H1 (cell line): ENCODE results near the gene LMAN1L. TPM values are rescaled to one million over a fixed set of nuclear protein-coding genes. Genes with fewer than 3 reads are reported as not detected.

ENCODE experiments used
- CTCF ChIA-PET: fragments of 300-600 bp; sonication (Branson Sonifier 250); formaldehyde crosslinking; loops from one replicate; lab custom pipeline; 2021; ENCODE audit not compliant: partially characterized antibody; lab: Charles Lee
- POLR2A ChIA-PET: fragments of 300-600 bp; sonication (Branson Sonifier 250); formaldehyde crosslinking; loops from one replicate; lab custom pipeline; 2021; ENCODE audit warnings: inconsistent platforms; ENCODE audit not compliant: partially characterized antibody; lab: Charles Lee
- DNase-seq, 2 experiments: peaks; one replicate each; pipeline versions ENCODE4 v3.0.0 to v3.0.0-alpha.2; 2010 to 2022; ENCODE audit warnings: low spot score in 2 of 2, low read depth in 1 of 2, mixed read lengths in 1 of 2
- FAIRE-seq: peaks from 2 replicates; lab custom pipeline; 2011; peaks lifted over from hg19 to GRCh38; lab: Jason Lieb, UNC
- H2AFZ ChIP-seq: 2 replicates; pipeline ENCODE4 v1.8.1; 2012; ENCODE audit warnings: low read length, inconsistent platforms
- H2AK5ac ChIP-seq: 2 replicates; pipeline ENCODE4 v1.6.1; 2013; ENCODE audit warnings: low read depth, low read length
- H2BK120ac ChIP-seq: replicated peaks from 2 replicates; pipeline ENCODE3; 2013; ENCODE audit warnings: low read depth, low read length, inconsistent platforms
- H2BK12ac ChIP-seq: 2 replicates; pipeline ENCODE4 v1.6.1; 2013; ENCODE audit warnings: low read depth, low read length
- H2BK15ac ChIP-seq: 2 replicates; pipeline ENCODE4 v1.6.1; 2013; ENCODE audit warnings: low read length
- H2BK20ac ChIP-seq: 2 replicates; pipeline ENCODE4 v1.6.1; 2013; ENCODE audit warnings: low read length
- H2BK5ac ChIP-seq: 2 replicates; pipeline ENCODE4 v1.6.1; 2013; ENCODE audit warnings: low read depth, low read length
- H3K14ac ChIP-seq: 2 replicates; pipeline ENCODE4 v1.6.1; 2013; ENCODE audit warnings: inconsistent platforms; ENCODE audit not compliant: insufficient read length
- H3K18ac ChIP-seq: 2 replicates; pipeline ENCODE4 v1.6.1; 2013; ENCODE audit warnings: low read length; ENCODE audit errors: extremely low read depth
- H3K23ac ChIP-seq: 2 replicates; pipeline ENCODE4 v1.6.1; 2013; ENCODE audit warnings: inconsistent platforms; ENCODE audit not compliant: insufficient read length
- H3K23me2 ChIP-seq: 2 replicates; pipeline ENCODE4 v1.6.1; 2013; ENCODE audit warnings: low read depth, low read length
- H3K27ac ChIP-seq: 2 replicates; pipeline ENCODE4 v1.6.1; 2011; ENCODE audit warnings: low read depth, low read length, inconsistent platforms
- H3K27me3 ChIP-seq, 4 experiments: replicated peaks in 1 of 4; 1 replicate in 1 of 4; 2 replicates in 3 of 4; pipeline versions ENCODE4 v1.6.1 to v1.8.1; 2011 to 2013; ENCODE audit warnings: low read length in 3 of 4, mild to moderate bottlenecking in 3 of 4, inconsistent platforms in 2 of 4, mixed read lengths in 2 of 4, moderate library complexity in 1 of 4; ENCODE audit not compliant: control insufficient read depth in 3 of 4, insufficient read depth in 3 of 4; ENCODE audit errors: extremely low read depth in 1 of 4
- H3K36me3 ChIP-seq, 4 experiments: 2 replicates each; pipeline versions ENCODE4 v1.6.1 to v1.8.1; 2011 to 2013; ENCODE audit warnings: mild to moderate bottlenecking in 4 of 4, low read length in 3 of 4, moderate library complexity in 2 of 4, control low read depth in 1 of 4, inconsistent platforms in 1 of 4; ENCODE audit not compliant: insufficient read depth in 4 of 4, control insufficient read depth in 2 of 4
- H3K4ac ChIP-seq: replicated peaks from 2 replicates; pipeline ENCODE3; 2013; ENCODE audit warnings: low read length, low read depth, mixed read lengths, inconsistent platforms; ENCODE audit not compliant: insufficient read length
- H3K4me1 ChIP-seq, 4 experiments: replicated peaks in 1 of 4; 1 replicate in 1 of 4; 2 replicates in 3 of 4; pipeline versions ENCODE4 v1.6.1 to v1.8.1; 2011 to 2013; ENCODE audit warnings: low read length in 3 of 4, inconsistent platforms in 2 of 4, mixed read lengths in 1 of 4; ENCODE audit not compliant: insufficient read depth in 4 of 4, control insufficient read depth in 3 of 4
- H3K4me2 ChIP-seq, 2 experiments: 2 replicates each; pipeline versions ENCODE4 v1.6.1 to v1.8.1; 2011 to 2013; ENCODE audit warnings: low read depth in 2 of 2, low read length in 2 of 2, control low read depth in 1 of 2, inconsistent platforms in 1 of 2, mild to moderate bottlenecking in 1 of 2; ENCODE audit not compliant: insufficient read depth in 1 of 2
- H3K4me3 ChIP-seq, 4 experiments: fragments of 200-600, 300-600 bp in 1 of 4; sonication (generic), shearing (Covaris generic), sonication (Bioruptor Twin) in 1 of 4; 2 replicates each; pipeline versions ENCODE4 v1.5.1 to v1.8.1; 2011 to 2016; ENCODE audit warnings: low read length in 4 of 4, low read depth in 3 of 4, control low read depth in 2 of 4, inconsistent platforms in 2 of 4, mild to moderate bottlenecking in 2 of 4, mixed read lengths in 1 of 4, moderate library complexity in 1 of 4; ENCODE audit not compliant: insufficient read depth in 2 of 4; ENCODE audit errors: extremely low read depth in 1 of 4
- H3K56ac ChIP-seq: replicated peaks from 2 replicates; pipeline ENCODE3; 2013; ENCODE audit warnings: low read depth, mild to moderate bottlenecking, mixed read lengths, low read length, inconsistent platforms; ENCODE audit not compliant: insufficient read length
- H3K79me1 ChIP-seq: 2 replicates; pipeline ENCODE4 v1.6.1; 2013; ENCODE audit warnings: low read depth, low read length, control low read depth
- H3K79me2 ChIP-seq, 2 experiments: 2 replicates each; pipeline versions ENCODE4 v1.6.1 to v1.8.1; 2012 to 2013; ENCODE audit warnings: low read length in 2 of 2, mild to moderate bottlenecking in 2 of 2, inconsistent platforms in 1 of 2; ENCODE audit not compliant: insufficient read depth in 2 of 2, control insufficient read depth in 1 of 2
- H3K9ac ChIP-seq, 4 experiments: replicated peaks in 1 of 4; 1 replicate in 1 of 4; 2 replicates in 3 of 4; pipeline versions ENCODE4 v1.6.1 to v1.8.1; 2011 to 2013; ENCODE audit warnings: low read depth in 3 of 4, low read length in 3 of 4, control low read depth in 2 of 4, mild to moderate bottlenecking in 2 of 4, moderate library complexity in 2 of 4, inconsistent platforms in 1 of 4; ENCODE audit errors: extremely low read depth in 1 of 4
- H3K9me3 ChIP-seq, 2 experiments: 2 replicates each; pipeline versions ENCODE4 v1.6.1 to v1.8.1; 2012 to 2013; ENCODE audit warnings: mild to moderate bottlenecking in 2 of 2, moderate library complexity in 2 of 2, control low read depth in 1 of 2, inconsistent platforms in 1 of 2, low read depth in 1 of 2, low read length in 1 of 2, mixed read lengths in 1 of 2; ENCODE audit not compliant: insufficient read depth in 2 of 2
- H4K20me1 ChIP-seq, 2 experiments: replicated peaks in 1 of 2; 2 replicates each; pipeline versions ENCODE3 to v1.8.1; 2011 to 2013; ENCODE audit warnings: inconsistent platforms in 2 of 2, low read length in 2 of 2, mild to moderate bottlenecking in 1 of 2; ENCODE audit not compliant: insufficient read depth in 2 of 2, control insufficient read depth in 1 of 2
- H4K5ac ChIP-seq: 2 replicates; pipeline ENCODE4 v1.6.1; 2013; ENCODE audit warnings: low read length, low read depth, mixed read lengths, inconsistent platforms; ENCODE audit not compliant: insufficient read length
- H4K8ac ChIP-seq: 2 replicates; pipeline ENCODE4 v1.8.0; 2013; ENCODE audit warnings: mild to moderate bottlenecking, moderate library complexity, low read length, inconsistent platforms; ENCODE audit not compliant: insufficient read depth; ENCODE audit errors: extremely low read depth
- H4K91ac ChIP-seq: replicated peaks from 2 replicates; pipeline ENCODE3; 2013; ENCODE audit warnings: low read length, mixed read lengths, inconsistent platforms; ENCODE audit not compliant: insufficient read length
- EP300 ChIP-seq, 2 experiments: IDR thresholded peaks; 1 replicate in 1 of 2; 2 replicates in 1 of 2; pipeline ENCODE4 v1.6.1; 2011 to 2012; ENCODE audit warnings: low read depth in 2 of 2, low read length in 2 of 2, mild to moderate bottlenecking in 2 of 2, borderline replicate concordance in 1 of 2, inconsistent platforms in 1 of 2, moderate library complexity in 1 of 2
- POU5F1 ChIP-seq: IDR thresholded peaks from 2 replicates; pipeline ENCODE4 v1.6.1; 2011; ENCODE audit warnings: low read depth, mild to moderate bottlenecking, low read length, moderate library complexity
- RBBP5 ChIP-seq: IDR thresholded peaks from 2 replicates; pipeline ENCODE4 v1.7.1; 2012; ENCODE audit warnings: low read depth, mild to moderate bottlenecking, inconsistent platforms, low read length, moderate library complexity, borderline replicate concordance
- RNF2 ChIP-seq: fragments of 200-900, 300-1000 bp; sonication (generic); IDR thresholded peaks from 2 replicates; pipeline ENCODE4 v1.7.1; 2016; ENCODE audit warnings: borderline replicate concordance, low read depth, mild to moderate bottlenecking, antibody characterized with exemption, low read length; ENCODE audit not compliant: poor library complexity, severe bottlenecking; ENCODE audit errors: missing control alignments
- SIN3A ChIP-seq, 2 experiments: IDR thresholded peaks in 1 of 2; conservative IDR thresholded peaks in 1 of 2; 2 replicates each; pipeline ENCODE4 v1.6.1; 2011 to 2012; ENCODE audit warnings: low read length in 2 of 2, improper control_type of control experiment in 1 of 2, low read depth in 1 of 2, mild to moderate bottlenecking in 1 of 2
- WGBS, 2 experiments: shearing (Covaris generic) in 1 of 2; methylation state at CpG; one replicate each; pipeline versions ENCODE4 v1.1.6 to v1.1.7; 2013 to 2015; ENCODE audit warnings: low lambda C conversion rate in 2 of 2, mixed read lengths in 2 of 2, inconsistent platforms in 1 of 2, low coverage in 1 of 2, missing lambda C conversion rate in 1 of 2; ENCODE audit not compliant: insufficient replicate concordance in 2 of 2, insufficient coverage in 1 of 2, insufficient read length in 1 of 2; ENCODE audit errors: extremely low coverage in 1 of 2, missing lambda C conversion rate in 1 of 2; 5-methylcytosine and 5-hydroxymethylcytosine counted together
- polyA plus RNA-seq, 7 experiments: library from polyadenylated mRNA; depleted of rRNA in 3 of 7; stranded (reverse) in 5 of 7; unstranded in 2 of 7; fragments of >200 nt in 5 of 7; fragments of 200-250 nt in 2 of 7; gene quantifications; 1 replicate in 5 of 7; 2 replicates in 1 of 7; 4 replicates in 1 of 7; pipeline versions ENCODE4 v1.2.1 to v1.2.3, GENCODE V29; 2011 to 2013; ENCODE audit warnings: missing spikeins in 2 of 7, mixed read lengths in 2 of 7
- total RNA-seq: library from RNA; stranded (reverse); fragmentation: NEBNext Ultra II Directional; extraction: Animal tissue kit (Norgen Biotek cat#: 25700); gene quantifications from 2 replicates; pipeline ENCODE4 v1.2.1, GENCODE V29; 2021

The LMAN1L gene
- total and polyA plus RNA-seq, 2 of the 8 experiments (the other 6 are each of a cell fraction or from before 2014, with no cell fraction given): not detected

GRCh38 chr15:74802862-74803447, 9.7 kb upstream of the LMAN1L start:
- Histone ChIP-seq H3K56ac (no peak overlapping the region), H2AFZ (no peak overlapping the region), H3K9ac (no peak overlapping the region), H4K20me1 (peaks cover 2 to 13% of the 10 kb centered on the region in 2 experiments), H3K27ac (no peak overlapping the region), H3K27me3 (no peaks in the 10 kb centered on the region), H2AK5ac (no peak overlapping the region), H3K79me1 (no peaks in the 10 kb centered on the region), H2BK12ac (no peak overlapping the region), H3K23me2 (no peaks in the 10 kb centered on the region), H2BK15ac (no peak overlapping the region), H4K91ac (no peak overlapping the region), H3K23ac (no peak overlapping the region), H4K5ac (no peak overlapping the region), H2BK120ac (no peak overlapping the region), H2BK5ac (no peak overlapping the region), H2BK20ac (no peak overlapping the region), H3K18ac (no peak overlapping the region), H3K36me3 (peaks cover 0 to 14% (median 0%) of the 10 kb centered on the region in 4 experiments; a peak in 1 of 8 replicates), H3K4ac (no peak overlapping the region), H3K4me1 (peaks cover 0 to 5% (median 2%) of the 10 kb centered on the region in 4 experiments; a peak in 3 of 7 replicates), H3K79me2 (no peaks in the 10 kb centered on the region), H3K4me3 (no peak overlapping the region), H3K4me2 (no peak overlapping the region), H3K9me3 (no peaks in the 10 kb centered on the region), H4K8ac (peak overlapping the region; percentile 63; the same call in 1 of the 2 replicates), H3K14ac (no peak overlapping the region)
- DNase-seq (no peak), FAIRE-seq (no peak)
- WGBS, 2 experiments: 92% methylated on average over 27 of the region's 31 CpGs; no CpG with 5 or more reads in 1 of the 2 experiments
- ChIA-PET CTCF (interaction anchor here (0.6 to 17.1 kb wide), 9 partner anchors 8 to 181 kb away, joined by 3 to 543 read pairs (median 4); partner anchors contain the start of gene CSK), POLR2A (interaction anchor here (0.6 to 1.6 kb wide), 2 partner anchors 179 to 320 kb away, joined by 4 read pairs; no protein-coding TSS in a partner anchor)
- TF ChIP-seq EP300 (IDR thresholded peaks at IDR 0.05; ENCODE audit: borderline replicate concordance in 1 of 2, low read depth in 2 of 2, low read length in 2 of 2) (no peak), SIN3A (conservative IDR thresholded peaks at IDR 0.05 in 1 of 2, IDR thresholded peaks at IDR 0.05 in 1 of 2; ENCODE audit: low read depth in 1 of 2, low read length in 2 of 2) (no peak), POU5F1 (no peak), RBBP5 (no peak), RNF2 (no peak)
